Measurements from ENCODE around the gene CUEDC2. TPM values are rescaled to one million over a fixed set of nuclear protein-coding genes. Genes with fewer than 3 reads are reported as not detected.

The CUEDC2 gene
- total RNA-seq, 1 donor from 2014 or later, result 23.4 TPM

- DNase-seq (ENCODE audit: low spot score), result peak; percentile 89
- peak; percentile 83 for ATAC-seq
These were observed 33.0 kb downstream of the CUEDC2 start for GRCh38 chr10:102399217-102400021.

DNA sequence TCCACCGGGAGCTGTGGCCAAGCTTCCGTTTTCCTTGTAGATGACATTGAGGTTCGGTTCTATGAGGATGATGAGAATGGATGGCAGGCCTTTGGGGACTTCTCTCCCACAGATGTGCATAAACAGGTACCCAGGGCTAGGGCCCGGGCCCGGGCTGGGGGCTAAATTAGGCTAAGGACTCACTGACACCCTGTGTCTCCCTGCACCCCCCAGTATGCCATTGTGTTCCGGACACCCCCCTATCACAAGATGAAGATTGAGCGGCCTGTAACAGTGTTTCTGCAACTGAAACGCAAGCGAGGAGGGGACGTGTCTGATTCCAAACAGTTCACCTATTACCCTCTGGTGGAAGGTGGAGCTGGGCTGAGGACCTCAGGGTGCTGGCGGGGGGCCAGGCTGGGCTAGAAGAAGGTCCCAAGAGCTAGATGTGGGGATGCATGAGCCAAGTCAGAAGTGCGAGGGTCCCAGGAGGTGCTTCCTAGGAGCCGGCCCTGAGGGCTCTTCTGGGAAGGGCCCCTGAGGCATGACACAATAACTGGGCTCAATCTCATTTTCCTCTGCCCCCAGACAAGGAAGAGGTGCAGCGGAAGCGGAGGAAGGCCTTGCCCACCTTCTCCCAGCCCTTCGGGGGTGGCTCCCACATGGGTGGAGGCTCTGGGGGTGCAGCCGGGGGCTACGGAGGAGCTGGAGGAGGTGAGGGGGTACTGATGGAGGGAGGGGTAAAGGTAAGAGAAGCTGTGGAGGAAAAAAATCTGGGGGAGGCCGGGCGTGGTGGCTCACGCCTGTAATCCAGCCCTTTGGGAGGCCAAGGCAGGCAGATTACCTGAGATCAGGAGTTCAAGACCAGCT lies 34.0 kb downstream of the CUEDC2 start:
- ATAC-seq (no peak), DNase-seq (ENCODE audit: low spot score) (no peak)

DNA sequence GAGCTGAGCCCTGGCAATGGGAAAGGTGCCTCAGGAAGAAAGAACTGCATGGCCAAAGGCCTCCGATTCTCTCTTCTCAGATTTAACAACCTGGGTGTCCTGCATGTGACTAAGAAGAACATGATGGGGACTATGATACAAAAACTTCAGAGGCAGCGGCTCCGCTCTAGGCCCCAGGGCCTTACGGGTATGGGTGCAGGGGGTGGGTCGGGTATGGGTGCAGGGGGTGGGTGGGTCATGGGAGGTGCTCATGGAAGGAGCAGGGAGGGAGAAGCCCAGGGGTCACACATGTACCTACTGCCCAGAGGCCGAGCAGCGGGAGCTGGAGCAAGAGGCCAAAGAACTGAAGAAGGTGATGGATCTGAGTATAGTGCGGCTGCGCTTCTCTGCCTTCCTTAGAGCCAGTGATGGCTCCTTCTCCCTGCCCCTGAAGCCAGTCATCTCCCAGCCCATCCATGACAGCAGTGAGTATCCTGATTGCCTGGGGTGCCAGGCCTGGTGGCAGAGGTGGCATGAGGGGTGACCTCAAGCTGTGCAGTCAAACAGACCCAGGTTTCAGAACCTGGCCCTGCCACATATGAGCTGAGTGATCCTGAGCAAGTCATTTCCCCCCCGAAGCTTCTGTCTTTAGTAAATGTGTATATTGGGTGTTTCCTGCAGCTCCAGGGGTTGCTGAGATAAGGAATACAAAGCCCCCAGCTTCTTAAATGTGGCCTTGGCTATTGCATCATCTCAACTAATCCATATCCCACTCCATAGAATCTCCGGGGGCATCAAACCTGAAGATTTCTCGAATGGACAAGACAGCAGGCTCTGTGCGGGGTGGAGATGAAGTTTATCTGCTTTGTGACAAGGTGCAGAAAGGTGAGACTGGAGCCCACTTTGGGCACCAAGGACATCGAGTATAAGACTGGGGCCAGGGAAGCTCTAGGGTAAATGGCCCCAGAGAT lies 34.9 kb downstream of the CUEDC2 start:
- ATAC-seq, result no peak
- DNase-seq (ENCODE audit: low spot score), result no peak

GRCh38 chr10:102396730-102397151 lies 35.6 kb downstream of the CUEDC2 start:
- no peak for DNase-seq (ENCODE audit: low spot score)
- ATAC-seq, result no peak

DNA sequence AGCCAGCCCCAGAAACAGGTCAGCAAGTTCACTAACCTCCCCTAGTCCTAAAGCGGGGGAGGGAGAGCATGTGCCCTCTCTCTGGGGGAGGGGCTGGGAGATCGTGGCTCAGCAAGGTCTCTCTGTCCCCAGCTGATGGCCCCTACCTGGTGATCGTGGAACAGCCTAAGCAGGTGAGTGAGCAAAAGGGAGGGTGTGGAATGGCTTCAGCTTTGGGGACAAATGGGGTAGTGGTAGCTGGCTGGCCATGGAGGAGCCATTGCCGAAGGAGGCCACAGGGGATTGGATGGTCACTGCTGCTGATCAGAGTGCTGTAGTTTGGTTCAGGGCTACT lies 36.1 kb downstream of the CUEDC2 start:
- ATAC-seq (no peak), DNase-seq (ENCODE audit: low spot score) (no peak)

- ATAC-seq, result peak; percentile 70
- peak; percentile 88 for DNase-seq (ENCODE audit: low spot score)
These were observed 36.7 kb downstream of the CUEDC2 start, which contains the start of gene NFKB2 for GRCh38 chr10:102395400-102396316. TSS of gene NFKB2 (plus strand) at chr10:102395705. CDS start at chr10:102395960, 255 bp downstream.

- ATAC-seq (peak; percentile 1), DNase-seq (ENCODE audit: low spot score) (no peak)
These were observed 37.5 kb downstream of the CUEDC2 start for GRCh38 chr10:102394801-102395399.

- DNase-seq (ENCODE audit: low spot score) (peak; percentile 95), ATAC-seq (peak; percentile 84)
These were observed 38.1 kb downstream of the CUEDC2 start for GRCh38 chr10:102394079-102394800.

DNA sequence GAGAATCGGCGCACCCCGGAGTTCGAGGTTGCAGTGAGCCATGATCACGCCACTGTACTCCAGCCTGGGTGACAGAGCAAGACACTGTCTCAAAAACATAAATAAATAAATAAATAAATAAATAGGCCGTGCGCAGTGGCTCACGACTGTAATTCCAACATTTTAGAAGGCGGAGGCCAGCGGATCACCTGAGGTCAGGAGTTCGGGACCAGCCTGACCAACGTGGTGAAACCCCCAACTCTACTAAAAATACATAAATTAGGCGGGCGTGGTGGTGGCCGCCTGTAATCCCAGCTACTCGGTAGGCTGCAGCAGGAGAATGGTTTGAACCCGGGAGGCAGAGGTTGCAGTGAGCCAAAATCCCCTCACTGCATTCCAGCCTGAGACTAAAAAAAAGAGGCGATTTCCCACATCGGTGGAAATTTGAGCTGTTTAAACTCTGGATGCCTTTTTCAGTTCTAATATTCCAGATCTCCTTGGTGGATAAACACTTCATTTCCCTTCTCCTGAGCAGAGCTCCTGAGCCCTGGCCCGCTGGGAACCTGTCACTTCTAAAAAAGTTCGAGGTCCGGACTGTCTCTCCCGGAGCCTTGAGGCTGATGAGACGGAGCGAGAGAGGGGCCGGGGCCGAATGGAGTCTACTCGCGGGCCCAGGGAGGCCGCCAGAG lies 38.8 kb downstream of the CUEDC2 start:
- DNase-seq (ENCODE audit: low spot score), result no peak

GRCh38 chr10:102392306-102392705 lies 40.1 kb downstream of the CUEDC2 start:
- DNase-seq (ENCODE audit: low spot score) (no peak), ATAC-seq (no peak)

More for the DNA sequence above, 38.8 kb downstream of the CUEDC2 start:
- ATAC-seq, result no peak

- ATAC-seq (no peak), DNase-seq (ENCODE audit: low spot score) (no peak)
These were observed 42.5 kb downstream of the CUEDC2 start for GRCh38 chr10:102389894-102390293.

DNA sequence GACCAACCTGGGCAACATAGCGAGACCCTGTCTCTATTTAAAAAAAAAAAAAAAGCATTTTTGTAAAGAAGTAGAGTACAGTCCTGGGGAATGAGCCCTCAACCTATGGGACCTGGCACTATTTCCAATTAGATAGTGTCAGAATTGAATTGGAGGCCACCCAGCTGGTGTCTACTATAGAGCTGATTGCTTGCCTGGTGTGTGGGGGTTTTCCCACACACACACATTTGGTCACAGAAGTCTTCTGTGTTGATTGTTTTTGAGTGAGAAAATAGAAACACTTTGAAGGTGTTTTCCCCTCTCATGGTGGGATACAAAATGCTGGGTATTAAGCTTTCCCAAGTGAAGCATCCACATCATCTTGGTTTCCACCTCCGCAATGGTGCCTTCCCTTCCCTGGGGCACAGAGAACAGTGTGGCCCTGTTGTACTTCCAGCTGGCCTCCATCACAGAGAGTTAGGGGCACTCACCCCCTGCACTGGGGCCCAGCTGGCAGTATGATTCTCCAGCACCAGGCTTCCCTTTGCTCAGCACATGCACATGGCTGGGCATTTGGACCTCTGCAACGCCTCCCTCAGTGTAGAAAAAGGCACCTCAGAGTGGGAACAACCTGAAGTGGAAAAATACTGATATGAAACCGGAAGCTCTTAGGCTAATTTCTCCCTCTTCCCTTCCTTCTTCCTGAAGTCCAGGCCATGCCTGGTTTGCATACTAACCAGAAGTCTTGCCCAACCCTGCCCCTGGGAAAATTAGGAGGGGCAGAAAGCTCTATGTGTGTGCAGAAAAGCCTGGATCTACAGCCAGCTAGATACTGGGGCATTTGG lies 47.6 kb downstream of the CUEDC2 start:
- DNase-seq (ENCODE audit: low spot score), result no peak

DNA sequence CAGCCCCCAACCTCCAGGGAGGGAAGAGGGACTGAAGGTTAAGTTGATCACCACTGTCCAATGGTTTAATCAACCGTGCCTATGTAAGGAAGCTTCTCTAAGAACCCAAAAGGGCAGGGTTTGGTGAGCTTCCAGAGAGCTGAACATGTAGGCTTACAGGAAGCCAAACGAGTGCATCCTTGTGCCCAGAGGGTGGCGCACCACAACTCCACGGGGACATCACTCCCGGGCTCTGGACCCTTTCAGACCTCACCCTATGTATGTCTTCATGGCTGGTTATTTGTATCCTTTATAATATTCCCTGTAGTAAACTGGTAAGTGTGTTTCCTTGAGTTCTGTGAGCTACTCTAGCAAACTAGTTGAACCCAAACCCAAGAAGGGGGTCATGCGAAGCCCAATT lies 48.3 kb downstream of the CUEDC2 start:
- DNase-seq (ENCODE audit: low spot score), result no peak
- no peak for ATAC-seq

More for the DNA sequence above, 47.6 kb downstream of the CUEDC2 start:
- peak; percentile 56 for ATAC-seq

DNA sequence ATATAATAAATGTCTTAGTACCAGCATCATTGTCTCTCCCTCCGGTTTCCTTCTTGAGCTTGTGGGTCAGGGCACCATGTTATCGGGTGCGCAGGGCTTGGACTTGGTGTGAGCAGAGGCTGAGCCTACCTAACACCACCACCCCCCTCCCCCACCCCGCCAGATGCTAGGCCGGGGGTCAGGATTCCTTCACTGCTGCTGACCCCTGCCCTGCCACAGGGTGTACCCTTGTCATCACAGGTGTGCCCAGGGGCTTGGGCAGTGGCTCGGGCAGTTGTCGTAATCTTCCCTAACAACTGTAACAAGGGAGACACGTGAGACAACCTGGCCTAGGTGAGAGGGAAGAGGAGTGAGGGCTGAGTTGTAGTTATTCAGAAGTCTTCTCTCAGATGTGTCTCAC lies 49.5 kb downstream of the CUEDC2 start:
- ATAC-seq (no peak), DNase-seq (ENCODE audit: low spot score) (no peak)

DNA sequence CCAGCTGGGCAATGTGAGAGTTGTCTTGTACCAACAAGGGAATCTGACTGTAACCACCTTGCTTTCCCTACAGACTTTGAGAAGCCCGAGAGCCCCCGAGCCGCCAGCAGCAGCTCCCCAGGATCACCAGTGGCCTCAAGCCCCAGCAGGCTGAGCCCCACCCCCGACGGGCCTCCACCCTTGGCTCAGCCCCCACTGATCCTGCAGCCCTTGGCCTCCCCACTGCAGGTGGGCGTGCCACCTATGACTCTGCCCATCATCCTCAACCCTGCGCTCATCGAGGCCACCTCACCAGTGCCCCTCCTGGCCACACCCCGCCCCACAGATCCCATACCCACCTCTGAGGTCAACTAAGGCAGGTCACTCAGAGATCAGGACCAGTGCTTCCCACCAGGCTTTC lies 50.4 kb downstream of the CUEDC2 start:
- no peak for DNase-seq (ENCODE audit: low spot score)

GRCh38 chr10:102379383-102379782 lies 53.0 kb downstream of the CUEDC2 start:
- ATAC-seq (no peak), DNase-seq (ENCODE audit: low spot score) (no peak)

More for the DNA sequence above, 50.4 kb downstream of the CUEDC2 start:
- no peak for ATAC-seq

DNA sequence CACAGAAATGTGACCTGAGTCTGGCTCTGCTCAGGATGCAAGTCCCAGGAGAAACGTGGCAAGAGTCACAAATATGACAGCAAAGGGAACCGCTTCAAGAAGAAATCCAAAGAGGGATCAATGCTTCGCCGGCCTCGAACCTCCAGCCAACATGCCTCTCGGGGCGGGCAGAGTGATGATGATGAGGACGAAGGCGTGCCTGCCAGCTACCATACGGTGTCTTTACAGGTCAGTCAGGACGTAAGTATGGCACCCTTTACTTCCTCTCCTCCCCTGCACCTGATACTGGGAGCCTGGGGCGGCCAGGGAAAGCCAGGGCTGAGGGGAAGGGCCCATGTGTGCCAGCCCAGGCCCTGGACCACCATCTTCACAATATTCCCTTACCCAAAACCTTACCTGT lies 55.5 kb downstream of the CUEDC2 start:
- ATAC-seq (no peak), DNase-seq (ENCODE audit: low spot score) (no peak)

All from left lobe of liver (tissue), 2 donors.